ENCODE results near the gene POT1.
"Not testable (repeated sequence)": the region's sequence is repeated elsewhere in the genome, so short reads cannot be mapped to it uniquely, and the experiment has no call there.

POT1 gene, protein sequence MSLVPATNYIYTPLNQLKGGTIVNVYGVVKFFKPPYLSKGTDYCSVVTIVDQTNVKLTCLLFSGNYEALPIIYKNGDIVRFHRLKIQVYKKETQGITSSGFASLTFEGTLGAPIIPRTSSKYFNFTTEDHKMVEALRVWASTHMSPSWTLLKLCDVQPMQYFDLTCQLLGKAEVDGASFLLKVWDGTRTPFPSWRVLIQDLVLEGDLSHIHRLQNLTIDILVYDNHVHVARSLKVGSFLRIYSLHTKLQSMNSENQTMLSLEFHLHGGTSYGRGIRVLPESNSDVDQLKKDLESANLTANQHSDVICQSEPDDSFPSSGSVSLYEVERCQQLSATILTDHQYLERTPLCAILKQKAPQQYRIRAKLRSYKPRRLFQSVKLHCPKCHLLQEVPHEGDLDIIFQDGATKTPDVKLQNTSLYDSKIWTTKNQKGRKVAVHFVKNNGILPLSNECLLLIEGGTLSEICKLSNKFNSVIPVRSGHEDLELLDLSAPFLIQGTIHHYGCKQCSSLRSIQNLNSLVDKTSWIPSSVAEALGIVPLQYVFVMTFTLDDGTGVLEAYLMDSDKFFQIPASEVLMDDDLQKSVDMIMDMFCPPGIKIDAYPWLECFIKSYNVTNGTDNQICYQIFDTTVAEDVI

DNA sequence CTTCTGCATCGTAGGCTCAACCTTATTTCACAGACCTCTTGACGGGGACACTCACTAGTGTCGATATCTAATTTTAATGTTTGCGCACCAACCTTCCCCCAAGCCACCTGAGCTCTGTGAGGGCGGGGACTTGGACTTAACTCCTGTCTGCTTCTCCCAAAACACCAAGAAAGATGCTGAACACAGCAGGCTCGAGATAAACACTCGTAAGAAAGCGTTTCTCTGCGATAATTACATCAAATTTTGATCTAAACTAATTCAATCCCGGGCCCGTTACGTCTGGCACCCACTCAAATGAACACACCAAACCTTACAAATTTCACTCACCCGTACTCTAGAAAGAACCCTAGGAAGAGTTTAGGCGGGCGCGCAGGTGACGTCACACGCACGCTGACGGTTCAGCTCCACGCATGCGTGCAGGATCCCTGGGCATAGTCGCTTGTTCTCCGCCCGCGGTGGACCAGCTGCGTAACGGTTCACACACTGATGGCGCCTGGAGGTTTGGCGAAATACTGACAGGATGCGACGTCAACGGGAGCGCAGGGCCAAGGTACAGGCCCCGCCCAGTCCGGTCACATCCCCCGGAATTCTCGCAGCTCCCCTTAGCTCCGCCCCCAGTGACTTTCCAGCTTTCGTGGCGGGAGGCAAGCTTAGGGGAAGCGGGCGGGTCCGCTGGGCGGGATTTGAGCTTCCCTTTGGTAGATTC, at the start of gene POT1:
TSS of gene POT1 (minus strand) at position 359 of the 706 bp plus-strand sequence. CDS start 32,652 bp downstream, outside the sequence.
- DNase-seq = peak; percentile 93 to 98

DNA sequence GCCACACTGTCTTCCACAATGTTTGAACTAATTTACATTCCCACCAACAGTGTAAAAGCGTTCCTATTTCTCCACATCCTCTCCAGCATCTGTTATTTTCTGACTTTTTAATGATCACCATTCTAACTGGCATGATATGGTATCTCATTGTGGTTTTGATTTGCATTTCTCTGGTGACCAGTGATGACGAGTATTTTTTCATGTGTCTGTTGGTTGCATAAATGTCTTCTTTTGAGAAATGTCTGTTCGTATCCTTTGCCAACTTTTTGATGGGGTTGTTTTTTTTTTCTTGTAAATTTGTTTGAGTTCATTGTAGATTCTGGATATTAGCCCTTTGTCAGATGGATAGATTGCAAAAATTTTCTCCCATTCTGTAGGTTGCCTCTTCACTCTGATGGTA, 45.5 kb upstream of the POT1 start:
- DNase-seq = not testable (repeated sequence)

DNA sequence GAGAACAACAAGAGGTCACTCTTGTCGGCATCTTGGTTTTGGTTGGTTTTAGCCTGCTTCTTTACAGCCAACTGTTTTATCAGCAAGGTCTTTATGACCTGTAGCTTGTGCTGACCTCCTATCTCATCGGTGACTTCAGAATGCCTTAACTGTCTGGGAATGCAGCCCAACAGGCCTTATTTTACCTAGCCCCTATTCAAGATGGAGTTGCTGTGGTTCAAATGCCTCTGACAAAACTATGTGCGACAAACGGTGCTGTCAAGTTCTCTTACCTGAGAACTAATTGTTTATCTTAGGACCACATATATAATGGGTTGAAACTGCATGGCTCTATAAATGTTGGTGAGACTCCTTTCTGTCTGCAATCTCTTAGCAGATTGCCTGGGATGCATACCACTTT, 35.9 kb upstream of the POT1 start:
- no peak for DNase-seq

DNA sequence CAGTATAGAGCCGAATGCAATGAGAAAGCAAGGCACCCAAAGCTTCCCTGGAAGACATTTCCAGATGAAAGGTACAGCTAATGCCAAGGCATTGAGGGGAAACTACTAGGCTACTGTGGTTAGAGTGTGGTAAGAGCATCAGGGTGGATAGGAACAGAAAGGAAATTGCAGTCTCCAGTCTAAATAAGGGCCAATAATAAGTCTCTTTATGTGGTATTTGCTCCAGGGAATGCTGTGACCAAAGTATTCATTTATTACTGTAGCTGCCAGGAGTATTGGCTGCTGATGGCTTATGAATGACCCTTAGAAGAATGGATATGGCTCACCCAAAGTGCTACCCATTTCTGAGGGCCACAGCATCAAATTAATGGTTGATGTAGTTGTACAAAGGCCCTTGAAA, 30.1 kb upstream of the POT1 start:
- DNase-seq = no peak

DNA sequence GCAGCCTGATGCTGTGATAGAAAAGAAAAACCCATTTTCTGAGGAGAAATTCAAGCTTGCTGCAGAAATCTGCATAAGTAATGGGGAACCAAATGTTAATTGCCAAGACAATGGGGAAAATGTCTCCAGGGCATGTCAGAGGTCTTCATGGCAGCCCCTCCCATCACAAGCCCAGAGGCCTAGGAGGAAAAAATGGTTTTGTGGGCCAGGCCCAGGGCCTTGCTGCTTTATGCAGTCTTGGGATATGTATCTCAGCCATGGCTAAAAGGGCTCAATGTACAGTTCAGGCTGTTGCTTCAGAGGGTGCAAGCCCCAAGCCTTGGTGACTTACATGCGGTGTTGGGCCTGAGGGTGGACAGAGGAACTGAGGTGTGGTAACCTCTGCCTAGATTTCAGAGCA, 28.3 kb upstream of the POT1 start:
- not testable (repeated sequence) for DNase-seq

DNA sequence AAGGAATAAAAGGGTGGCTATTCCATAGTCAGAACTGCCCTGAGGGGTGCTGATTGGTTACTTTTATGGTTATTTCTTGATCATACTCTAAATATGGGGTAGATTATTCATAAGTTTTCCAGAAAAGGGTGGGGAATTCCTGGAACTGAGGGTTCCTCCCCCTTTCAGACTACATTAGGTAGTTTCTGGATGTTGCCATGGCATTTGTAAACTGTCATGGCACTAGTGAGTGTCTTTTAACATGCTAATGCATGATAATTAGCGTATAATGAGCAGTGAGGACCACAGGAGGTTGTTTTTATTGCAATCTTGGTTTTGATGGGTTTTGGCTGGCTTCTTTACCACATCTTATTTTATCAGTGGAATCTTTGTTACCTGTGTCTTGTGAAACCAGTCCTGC, 26.5 kb upstream of the POT1 start:
- no peak for DNase-seq

DNA sequence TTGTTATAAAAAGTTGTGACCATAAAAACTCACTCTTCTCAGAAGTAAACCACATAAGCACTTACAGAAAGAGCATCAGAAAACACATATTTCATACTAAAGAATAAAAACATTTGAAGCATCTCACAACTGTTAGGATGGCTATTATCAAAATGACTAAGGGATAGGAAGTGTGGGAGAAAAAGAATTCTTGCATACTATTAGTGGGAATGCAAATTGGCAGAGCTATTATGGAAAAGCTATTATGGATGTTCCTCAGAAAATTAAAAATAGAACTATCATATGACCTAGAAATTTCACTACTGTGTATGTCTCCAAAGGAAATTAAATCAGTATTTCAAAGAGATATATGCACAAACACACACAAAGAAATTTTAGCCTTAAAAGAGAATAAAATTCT, 25.2 kb upstream of the POT1 start:
- DNase-seq = no peak

DNA sequence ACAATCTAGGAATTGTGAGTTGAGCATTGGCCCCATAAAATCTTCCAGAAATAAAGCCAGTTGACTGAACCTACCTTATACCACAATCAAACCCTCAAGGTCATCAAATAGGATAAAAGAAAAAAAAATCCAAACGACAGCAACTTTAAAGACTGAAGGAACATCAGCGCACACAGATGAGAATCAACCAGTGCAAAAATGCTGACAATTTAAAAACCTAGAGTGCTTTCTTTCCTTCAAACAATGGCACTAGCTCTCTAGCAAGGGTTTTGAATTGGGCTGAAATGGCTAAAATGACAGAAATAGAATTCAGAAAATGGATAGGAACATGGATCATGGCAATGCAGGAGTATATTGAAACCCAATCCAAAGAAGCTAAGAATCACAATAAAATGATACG, 16.1 kb upstream of the POT1 start:
- DNase-seq = no peak

DNA sequence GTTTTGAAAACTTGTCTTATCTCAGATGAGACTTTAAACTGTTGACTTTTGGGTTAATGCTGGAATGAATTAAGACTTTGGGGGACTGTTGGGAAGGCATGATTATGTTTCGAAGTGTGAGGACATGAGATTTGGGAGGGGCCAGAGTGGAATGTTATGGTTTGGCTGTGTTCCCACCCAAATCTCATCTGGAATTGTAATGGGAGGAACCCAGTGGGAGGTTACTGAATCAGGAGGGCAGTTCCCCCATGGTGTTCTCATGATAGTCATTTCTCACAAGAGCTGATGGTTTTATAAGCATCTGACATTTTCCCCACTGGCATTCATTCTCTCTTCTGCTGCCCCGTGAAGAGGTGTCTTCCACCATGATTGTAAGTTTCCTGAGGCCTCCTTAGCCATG, 13.8 kb upstream of the POT1 start:
- no peak for DNase-seq

DNA sequence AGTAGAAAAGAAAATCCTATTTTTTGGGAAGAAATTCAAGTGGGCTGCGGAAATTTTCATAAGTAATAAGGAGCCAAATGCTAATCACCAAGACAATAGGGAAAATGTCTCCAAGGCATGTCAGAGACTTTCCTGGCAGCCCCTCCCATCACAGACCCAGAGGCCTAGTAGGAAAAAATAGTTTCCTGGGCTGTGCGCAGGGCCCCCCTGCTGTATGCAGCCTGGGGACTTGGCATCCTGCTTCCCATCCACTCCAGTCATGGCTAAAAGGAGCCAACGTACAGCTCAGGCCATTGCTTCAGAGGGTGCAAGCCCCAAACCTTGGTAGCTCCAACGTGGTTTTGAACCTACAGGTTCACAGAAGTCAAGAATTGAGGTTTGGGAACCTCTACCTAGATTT, 12.8 kb upstream of the POT1 start:
- DNase-seq = no peak

DNA sequence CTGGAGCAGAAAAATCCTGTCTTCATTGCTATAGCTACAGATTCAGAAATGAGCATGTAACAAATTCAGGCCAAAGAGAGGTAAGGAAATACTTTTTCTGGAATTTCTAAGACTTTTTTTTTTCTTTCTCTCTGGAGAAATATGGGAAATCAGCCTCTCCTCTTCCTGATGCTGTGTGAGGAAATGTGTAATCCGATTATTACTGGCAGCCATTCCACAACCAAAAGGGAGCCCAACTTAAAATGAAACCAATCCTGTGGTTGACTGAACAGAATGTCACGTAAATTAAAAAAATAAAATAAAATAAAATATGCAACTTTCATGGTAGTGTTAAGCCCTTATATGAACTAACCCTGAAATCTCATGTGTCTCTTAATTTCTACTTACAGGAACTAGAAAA, 10.7 kb upstream of the POT1 start:
- no peak for DNase-seq

DNA sequence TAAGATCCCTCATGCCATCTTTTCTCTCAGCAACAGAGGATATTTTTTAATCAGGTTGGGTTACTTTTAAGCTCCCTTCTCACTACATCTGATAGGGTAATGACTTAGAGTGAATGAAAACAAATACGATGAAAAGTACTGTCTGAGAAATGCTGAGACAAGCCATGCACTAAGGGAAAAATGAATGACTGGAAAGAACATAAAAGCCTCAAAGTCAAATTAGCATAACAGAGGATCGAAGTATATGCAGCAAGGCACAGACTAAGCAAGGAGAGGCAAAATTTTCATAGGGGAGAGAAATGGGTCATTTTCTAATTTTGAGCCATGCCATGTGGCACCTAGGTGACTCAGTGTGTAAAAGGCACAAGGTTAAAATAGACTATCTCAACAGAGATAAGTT, 8.5 kb upstream of the POT1 start:
- DNase-seq = no peak

DNA sequence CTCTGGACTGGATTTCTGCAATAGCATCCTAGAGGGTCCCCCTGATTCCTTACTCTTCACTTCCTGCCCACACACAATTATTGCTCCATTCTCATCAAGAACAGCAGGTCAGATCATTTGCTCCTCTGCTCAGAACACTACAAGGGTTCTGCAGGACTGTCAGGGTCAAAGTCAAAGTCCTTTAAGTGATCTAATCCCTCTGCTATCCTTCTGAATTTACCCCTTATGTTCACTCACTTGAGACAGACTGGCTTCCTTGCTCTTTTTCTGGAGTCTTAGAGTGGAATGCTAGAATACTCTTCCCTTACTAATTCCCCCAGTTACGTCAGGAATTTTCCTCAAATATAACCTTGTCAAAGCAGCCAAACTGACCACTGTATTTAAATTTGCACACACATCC, 7.5 kb upstream of the POT1 start:
- no peak for DNase-seq

DNA sequence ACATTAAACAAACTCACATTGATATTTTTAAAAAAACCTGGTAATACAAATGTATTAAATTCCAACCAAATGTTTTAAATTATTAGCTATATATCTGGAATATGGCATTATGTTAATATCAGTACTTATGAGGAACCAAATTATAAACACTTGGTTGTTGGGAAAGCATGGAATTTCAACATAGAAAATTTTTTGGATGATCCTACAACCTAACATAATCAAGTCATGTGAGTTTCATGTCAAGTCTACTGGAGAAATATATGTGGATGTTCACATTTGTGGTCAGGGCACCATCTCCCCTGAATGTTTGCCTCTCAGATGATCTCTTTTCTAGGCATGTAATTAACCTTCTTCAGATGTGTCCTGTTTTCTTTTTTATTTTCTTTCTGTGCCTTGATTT, 5.2 kb upstream of the POT1 start:
- DNase-seq = no peak

DNA sequence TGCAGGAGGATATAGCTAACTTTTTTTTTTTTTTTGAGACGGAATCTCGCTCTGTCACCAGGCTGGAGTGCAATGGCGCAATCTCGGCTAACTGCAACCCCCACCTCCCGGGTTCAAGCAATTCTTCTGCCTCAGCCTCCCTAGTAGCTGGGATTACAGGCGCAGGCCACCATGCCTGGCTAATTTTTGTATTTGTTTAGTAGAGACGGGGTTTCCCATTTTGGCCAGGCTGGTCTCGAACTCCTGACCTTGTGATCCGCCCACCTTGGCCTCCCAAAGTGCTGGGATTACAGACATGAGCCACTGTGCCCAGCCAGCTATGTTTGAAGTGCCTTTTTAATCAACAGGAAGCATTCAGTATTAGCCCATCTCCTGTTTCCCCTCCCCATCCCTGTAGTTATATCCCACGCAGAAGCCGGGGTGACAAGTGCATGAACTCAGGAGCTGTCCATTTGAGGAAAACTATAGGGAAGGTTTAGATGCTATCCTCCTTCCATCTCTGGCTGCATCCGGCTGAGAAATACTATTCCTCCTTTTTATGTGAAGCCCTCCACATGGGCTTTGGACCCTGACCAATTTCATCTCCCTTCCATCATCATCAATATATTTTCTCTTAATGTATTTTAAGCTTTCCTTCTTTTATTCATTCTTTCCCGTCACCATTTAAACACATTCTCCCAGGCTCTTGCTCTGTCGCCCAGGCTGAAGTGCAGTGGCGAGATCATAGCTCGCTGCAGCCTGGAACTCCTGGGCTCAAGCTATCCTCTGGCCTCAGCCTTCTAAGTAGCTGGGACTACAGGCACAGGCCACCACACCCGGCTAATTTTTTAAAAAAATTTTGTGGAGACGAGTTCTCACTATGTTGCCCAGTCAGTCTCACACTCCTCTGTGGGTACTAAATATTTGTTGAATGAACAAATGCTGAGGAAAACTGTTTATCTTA, 1.3 kb upstream of the POT1 start:
- no peak for DNase-seq

DNA sequence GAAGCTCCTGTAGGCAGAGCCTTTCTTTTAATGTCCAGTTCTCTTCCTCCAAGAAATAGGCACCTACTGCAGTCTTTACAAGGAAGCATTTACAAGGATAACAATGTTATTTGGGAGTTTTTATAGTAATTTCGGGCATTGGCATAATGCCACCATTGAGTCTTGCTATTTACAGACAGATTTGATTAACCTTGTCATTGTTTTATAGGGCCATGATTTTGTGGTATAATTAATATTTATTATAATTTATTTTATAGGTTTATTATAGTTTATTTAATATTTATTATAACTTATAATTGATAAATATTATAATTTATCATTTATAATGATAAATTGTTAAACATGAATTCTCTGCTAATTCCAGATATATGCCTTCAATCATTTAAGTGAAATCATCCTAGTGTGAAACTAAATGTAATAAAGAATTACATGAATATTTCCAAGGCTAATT, 573 bp upstream of the POT1 start:
- DNase-seq = no peak

DNA sequence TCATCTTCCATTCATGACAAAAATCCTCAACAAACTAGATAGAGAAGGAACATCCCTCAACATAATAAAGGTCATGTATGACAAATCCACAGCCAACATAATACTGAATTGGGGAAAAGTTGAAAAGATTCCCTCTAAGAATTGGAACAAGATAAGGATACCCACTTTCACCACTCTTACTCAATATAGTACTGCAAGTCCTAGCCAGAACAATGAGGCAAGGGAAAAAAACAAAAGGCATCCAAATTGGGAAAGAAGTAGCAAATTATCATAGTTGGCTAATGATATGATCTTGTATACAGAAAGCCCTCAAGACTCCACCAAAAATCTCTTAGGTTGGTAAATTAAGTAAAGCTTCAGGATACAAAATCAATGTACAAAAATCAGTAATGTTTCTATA, 4.7 kb downstream of the POT1 start:
- DNase-seq = no peak

DNA sequence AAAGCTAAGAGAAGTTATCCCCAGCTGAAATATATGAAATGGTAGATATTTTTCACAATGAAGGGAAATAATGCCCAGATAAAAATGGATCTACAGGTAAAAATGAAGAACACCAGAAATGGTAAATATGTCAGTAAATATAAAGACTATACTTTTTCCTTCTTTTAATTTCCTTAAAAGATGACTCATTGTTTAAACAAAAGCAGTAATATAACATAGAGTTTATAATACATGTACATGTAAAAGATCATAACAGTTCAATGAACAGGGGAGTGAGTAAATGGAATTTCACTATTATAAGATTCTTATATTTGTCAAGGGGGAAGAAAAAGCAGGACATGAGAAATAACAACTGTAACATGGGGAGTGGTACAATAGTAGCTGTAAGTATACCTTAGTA, 7.4 kb downstream of the POT1 start:
- DNase-seq = no peak

DNA sequence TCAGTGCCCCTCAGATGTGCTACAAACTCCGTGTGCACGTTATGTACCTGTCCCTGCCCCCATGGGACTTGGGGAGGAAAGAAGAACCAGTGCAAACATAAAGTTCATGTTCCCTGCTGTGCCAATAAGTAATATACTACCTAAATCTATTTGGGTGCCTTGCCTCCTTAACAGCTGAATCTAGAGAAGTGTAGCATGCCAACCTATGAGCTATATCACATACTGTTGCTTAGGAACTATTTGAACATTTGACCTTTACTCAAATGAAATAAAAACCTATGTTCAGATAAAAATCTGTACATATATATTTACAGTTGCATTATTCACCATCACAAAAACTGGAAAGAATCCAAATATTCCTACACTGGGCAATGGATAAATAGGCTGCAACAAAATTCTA, 9.8 kb downstream of the POT1 start:
- no peak for DNase-seq

DNA sequence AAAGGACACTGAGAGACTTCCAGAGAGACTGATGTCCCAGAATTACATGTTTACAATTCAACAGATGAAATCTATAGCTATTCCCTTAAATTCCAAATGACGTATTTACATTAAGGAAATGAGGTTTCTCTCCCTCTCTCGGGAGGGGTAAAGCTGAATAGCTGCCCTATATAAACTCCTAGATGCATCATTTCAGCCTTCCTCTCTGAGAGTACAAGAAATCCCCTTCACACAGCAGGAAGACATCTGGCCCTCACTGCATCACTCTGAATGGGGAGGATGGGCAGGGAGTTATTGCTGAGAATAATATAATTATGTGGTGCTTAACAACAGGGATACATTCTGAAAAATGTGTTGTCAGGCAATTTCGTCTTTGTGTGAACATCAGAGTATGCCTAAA, 11.0 kb downstream of the POT1 start:
- DNase-seq = no peak

DNA sequence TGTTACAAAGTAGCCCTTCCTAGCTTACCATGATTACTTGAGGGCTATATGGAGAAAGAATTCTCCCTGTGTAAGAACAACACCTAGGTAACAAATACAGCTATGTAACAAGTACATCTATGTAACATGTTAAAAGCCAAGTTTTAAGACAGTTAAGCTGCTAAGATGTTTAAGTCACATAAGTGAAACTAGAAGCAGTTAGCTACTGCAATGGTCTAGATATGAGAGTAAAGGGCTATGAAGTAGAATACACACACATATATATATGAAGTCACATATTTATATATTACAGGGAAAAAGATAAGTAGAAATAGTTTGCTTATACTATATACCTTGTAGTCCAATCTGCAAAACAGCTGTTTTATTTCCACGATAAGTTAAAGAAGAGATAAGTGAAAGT, 14.4 kb downstream of the POT1 start:
- DNase-seq = no peak

DNA sequence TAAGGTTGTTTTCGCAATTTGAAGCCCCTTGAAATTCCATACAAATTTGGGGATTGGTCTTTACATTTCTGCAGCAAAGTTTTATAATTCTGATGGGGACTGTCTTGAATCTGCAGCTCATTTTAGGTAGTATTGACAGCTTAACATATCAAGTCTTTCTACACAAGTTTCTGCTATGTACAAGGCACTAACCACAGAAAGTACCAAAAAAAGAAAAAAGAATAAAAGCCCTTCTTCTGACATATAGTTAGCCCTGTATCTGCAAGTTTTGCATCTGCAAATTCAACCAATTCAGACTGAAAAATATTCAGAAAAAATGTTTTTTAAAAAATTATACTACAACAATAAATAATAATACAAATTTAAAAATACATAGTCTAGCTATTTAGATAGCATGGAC, 15.3 kb downstream of the POT1 start:
- DNase-seq = no peak

DNA sequence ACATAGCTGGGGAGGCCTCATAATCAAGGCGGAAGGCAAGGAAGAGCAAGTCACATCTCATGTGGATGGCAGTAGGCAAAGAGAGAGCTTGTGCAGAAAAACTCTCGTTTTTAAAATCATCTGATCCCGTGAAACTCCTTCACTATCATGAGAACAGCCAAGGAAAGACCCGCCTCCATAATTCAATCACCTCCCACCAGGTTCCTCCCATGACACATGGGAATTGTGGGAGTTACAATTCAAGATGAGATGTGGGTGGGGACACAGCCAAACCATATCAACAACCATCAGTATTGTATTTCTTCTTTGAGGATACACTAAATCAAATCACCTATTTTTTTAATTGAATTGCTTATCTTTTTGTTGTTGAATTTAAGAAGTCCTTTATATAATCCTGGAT, 16.7 kb downstream of the POT1 start:
- no peak for DNase-seq
